Peyer's patch (tissue), 4 donors: ENCODE measurements around the gene CFAP61.

Experiments used
- POLR2A ChIP-seq, 2 donors: fragments of 450-650 bp; IDR thresholded peaks; one replicate each; pipeline ENCODE4 v1.5.1; 2017; ENCODE audit warnings: antibody characterized with exemption in 2 of 2, mild to moderate bottlenecking in 2 of 2, moderate library complexity in 2 of 2
- TF ChIP-seq, protein P1 (sequence below), 6 experiments: fragments of 450-650 bp in 4 of 6; fragments of 200-600 bp in 2 of 6; sonication (generic) in 1 of 6; IDR thresholded peaks; one replicate each; pipeline ENCODE4 v1.5.1; 2017 to 2019; ENCODE audit warnings: antibody characterized with exemption in 6 of 6, mild to moderate bottlenecking in 3 of 6, moderate library complexity in 1 of 6

DNA sequence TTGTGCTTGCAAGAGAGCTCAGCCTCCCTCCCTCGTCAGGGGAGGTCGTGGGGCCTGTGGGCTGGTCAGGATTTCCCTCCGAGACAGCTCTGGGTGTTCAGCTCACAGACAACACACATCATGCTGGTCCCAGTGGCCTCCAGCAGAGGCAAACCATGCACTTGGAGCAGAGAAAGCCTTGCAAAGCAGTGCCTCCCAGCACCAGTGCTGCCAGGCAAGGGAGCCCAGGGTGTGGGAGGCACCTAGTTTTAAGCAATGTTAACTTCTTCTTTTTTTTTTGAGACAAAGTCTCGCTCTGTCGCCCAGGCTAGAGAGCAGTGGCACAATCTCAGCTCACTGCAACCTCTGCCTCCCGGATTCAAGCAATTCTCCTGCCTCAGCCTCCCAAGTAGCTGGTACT lies 281.5 kb downstream of the CFAP61 start:
- no peak for TF ChIP-seq POLR2A (IDR thresholded peaks at IDR 0.05)
- TF ChIP-seq, protein P1, sequence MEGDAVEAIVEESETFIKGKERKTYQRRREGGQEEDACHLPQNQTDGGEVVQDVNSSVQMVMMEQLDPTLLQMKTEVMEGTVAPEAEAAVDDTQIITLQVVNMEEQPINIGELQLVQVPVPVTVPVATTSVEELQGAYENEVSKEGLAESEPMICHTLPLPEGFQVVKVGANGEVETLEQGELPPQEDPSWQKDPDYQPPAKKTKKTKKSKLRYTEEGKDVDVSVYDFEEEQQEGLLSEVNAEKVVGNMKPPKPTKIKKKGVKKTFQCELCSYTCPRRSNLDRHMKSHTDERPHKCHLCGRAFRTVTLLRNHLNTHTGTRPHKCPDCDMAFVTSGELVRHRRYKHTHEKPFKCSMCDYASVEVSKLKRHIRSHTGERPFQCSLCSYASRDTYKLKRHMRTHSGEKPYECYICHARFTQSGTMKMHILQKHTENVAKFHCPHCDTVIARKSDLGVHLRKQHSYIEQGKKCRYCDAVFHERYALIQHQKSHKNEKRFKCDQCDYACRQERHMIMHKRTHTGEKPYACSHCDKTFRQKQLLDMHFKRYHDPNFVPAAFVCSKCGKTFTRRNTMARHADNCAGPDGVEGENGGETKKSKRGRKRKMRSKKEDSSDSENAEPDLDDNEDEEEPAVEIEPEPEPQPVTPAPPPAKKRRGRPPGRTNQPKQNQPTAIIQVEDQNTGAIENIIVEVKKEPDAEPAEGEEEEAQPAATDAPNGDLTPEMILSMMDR (IDR thresholded peaks at IDR 0.05): no peak
